Stimulated activated CD8-positive, alpha-beta memory T cell treated with anti-CD3 and anti-CD28 coated beads, Interleukin-7, amount 100 ng/mL, for 4 hours (primary cell): Measurements from ENCODE around the gene PHETA1.
"Not testable (repeated sequence)": the region's sequence is repeated elsewhere in the genome, so short reads cannot be mapped to it uniquely, and the experiment has no call there.

Experiments
- DNase-seq, 2 donors: peaks; one replicate each; pipeline ENCODE4 v3.0.0-alpha.2; 2020; ENCODE audit warnings: low read depth in 2 of 2

Gene PHETA1

DNA sequence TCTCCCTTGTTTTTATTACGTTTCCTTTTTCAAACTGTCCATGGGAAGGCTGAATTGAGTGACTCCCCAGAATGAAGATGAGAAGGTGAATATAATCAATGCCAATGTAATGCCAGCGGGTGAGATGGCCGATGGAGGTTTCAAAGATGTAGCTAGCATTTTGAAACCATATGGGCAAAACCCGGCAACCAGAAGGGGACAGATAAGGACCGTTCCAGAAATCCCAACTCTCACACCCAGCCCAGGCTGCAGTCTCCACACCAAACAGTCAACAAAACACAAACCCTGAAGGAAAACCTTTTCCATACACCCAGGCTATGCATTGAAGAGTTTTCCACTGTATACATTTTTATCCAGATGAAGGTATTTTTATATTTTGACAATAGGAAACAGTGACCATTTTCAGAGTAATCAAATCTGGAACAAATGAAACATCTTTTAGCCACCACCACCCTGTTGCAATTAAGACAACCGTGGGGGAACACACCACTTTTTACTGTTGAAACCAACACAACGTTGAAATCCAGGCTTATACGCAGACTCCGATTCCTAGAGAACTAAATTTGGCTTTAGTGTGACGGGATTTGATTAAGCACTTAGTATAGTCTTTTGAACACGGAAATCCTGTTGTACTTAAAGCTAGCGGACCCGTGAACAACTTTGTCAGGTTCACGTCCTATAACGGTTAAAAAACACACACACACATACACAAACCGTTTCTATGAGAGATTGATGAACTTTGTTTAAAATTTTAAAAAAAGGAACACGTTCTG is 19.0 kb downstream of the PHETA1 start:
- DNase-seq: no peak

DNA sequence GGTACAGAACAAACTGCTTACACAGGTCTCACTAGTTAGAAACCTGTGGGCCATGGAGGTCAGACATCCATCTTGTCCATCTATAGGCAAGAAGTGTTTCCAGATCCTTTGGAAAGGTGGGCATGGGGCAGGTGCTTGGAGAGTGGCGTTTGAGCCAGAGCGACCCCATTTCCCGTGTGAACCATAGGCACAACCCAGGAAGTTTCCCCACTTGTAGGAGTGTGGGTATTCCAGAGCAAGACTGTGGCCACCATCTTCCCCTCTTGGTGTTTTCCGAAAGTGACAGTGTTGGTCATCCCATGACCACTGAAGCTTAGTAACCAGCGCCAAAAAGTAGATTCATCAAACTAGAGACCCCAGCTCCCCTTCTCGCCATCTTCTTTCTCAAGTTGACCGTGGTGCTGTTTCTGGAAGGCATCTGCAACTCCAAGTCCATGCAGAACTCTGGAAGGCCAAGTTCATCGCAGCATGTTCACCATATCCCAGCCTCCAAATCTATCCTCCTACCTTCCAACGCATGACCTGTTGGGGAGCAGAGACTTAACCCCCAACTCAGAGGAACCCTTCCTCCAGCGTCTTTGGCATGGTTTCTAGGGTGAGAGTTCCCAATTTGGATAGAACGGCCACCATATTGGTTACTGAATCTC is 19.7 kb downstream of the PHETA1 start:
- DNase-seq: no peak

DNA sequence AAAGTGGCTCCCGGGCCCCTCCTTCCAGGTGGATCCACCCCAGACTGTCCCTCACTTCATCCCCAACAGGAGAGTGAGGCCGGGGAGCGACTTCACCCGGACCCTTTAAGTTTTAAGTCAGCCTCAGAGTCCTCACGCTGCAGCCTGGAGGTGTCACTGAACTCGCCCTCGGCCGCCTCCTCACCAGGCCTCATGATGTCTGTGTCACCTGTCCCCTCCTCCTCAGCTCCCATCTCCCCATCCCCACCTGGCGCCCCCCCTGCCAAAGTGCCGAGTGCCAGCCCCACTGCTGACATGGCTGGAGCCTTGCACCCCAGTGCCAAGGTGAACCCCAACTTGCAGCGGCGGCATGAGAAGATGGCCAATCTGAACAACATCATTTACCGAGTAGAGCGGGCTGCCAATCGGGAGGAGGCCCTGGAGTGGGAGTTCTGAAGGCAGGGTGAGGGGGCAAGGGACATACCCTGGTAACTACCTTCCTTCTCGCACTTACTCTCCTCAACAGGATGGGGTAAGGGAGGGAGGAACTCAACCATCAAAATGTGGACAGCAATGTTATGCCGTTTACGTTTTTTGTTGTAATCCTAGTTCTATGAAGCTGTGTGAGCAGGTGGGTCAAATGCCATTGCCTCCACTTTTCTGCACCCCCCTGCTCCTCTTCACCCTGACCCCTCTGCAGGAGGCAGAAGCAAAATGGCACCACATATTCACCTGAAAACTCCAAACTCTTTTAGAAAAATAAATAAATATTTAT is 20.8 kb downstream of the PHETA1 start:
- DNase-seq: no peak

DNA sequence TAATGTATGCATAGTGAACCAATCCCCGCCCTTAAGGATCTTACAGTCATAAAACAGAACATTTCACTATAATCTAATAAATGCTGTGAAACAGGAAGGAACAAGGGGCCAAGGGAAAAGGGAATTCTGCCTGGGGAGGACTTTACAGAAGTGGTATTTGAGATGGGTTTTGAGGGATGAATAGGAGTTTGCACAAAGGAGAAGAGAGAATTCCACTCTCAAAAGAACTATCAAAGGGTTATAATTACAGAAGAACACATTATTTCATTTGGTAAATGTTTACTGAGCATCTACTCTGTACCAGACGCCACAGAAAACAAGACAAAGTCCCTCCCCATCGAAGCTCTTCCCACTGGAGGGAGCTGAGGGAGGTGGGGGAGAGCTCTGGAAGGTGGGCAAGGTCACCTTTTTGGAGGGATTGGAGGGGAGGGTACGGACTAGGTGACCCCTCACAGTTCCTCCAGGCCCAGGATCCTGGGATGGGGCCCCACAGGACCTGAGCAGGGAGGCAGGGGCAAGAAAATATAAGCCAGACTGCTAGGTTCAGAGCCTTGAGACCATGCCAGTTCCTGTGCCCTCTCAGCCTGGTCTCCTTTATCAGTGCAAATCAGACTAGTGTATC is 24.5 kb downstream of the PHETA1 start:
- DNase-seq: no peak

DNA sequence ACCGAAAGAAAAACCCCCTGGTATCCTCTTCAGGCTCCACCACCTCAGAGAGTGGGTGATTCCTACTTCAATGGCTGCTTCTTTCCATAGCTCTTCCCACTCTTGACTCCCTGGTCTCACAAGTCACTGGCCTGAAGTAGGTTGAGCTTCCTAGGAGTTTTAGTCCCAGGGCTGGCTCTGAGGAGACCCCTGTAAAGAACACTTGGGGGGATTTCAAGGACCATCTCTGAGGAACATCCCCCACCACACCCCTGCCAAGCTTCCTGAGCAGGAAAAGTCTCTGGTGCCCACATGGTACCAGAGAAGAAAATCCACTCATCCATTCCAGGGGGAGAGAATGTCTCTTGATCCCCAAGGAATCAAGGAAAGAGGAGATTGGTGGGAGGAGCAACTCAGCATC is 25.7 kb downstream of the PHETA1 start:
- DNase-seq: no peak

DNA sequence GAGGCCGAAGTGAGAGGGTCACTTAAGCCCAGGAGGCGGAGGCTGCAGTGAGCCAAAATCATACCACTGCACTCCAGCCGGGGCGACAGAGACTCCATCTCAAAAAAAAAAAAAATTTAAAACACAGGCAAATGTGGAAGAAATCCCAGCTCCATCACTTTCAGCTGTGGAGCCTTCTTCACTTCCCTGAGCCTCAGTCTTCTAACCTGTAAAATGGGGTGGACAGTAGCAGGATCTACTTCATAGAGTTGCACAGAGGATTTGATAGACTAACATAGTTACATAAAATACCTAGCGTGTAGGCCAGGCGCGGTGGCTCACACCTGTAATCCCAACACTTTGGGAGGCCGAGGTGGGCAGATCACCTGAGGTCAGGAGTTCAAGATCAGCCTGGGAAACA is 26.5 kb downstream of the PHETA1 start:
- no peak for DNase-seq

DNA sequence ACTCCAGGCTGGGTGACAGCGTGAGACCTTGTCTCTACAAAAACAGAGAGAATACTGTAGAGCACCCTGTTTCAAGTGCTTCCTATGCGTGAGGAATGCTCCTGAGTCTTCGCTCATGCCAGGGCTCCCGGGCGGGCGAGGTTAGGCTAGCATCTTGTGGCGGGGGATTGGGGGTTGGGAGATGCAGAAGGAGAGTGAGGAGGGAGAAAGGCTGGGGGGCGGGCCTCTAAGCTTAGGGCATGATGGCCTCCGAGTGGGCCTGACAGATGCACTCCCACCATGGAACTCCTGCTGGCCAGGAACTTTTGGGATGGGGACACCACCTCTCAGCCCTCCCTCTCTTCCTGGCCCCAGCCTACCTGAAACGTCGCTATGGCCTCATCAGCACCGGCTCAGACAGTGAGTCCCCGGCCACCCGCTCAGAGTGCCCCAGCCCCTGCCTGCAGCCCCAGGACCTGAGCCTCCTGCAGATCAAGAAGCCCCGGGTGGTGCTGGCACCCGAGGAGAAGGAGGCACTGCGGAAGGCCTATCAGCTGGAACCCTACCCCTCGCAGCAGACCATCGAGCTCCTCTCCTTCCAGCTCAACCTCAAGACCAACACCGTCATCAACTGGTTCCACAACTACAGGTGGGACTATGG is 27.3 kb downstream of the PHETA1 start:
- no peak for DNase-seq

DNA sequence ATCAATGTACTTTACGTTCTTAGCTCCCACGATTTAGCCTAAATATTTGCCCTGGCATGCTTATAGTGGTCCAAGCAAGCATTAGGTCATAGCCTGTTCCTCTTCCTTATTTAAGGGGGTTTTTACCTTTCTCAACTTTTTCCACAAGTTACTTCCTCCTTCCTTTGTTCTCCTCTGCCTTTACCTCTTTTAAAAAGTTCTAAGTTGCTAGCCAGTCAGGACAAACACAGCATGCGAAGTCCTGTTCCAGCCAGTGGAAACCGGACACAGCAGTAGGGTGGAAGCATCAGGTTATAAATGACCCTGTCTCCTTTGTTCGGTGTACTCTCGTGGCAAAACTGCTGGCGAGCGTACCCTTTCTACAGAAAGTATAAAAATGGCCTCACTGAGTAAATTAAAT is 28.2 kb downstream of the PHETA1 start:
- not testable (repeated sequence) for DNase-seq

DNA sequence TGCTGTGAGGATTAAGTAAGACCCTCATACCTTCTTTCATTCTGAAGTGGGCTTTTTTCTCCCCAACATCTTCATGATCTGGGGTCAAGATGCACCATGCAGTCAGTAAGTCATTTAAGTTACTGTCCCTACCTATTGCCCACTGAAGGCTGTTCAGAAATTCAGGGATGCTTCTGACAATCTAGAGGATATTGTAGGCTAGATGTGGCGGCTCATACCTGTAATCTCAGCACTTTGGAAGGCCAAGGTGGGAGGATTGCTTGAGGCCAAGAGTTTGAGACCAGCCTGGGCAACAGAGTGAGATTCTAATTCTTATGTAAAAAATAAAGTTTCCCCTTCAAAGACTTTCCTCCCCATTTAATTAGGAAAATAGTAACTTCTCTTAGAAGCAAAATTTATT is 28.7 kb downstream of the PHETA1 start:
- no peak for DNase-seq

DNA sequence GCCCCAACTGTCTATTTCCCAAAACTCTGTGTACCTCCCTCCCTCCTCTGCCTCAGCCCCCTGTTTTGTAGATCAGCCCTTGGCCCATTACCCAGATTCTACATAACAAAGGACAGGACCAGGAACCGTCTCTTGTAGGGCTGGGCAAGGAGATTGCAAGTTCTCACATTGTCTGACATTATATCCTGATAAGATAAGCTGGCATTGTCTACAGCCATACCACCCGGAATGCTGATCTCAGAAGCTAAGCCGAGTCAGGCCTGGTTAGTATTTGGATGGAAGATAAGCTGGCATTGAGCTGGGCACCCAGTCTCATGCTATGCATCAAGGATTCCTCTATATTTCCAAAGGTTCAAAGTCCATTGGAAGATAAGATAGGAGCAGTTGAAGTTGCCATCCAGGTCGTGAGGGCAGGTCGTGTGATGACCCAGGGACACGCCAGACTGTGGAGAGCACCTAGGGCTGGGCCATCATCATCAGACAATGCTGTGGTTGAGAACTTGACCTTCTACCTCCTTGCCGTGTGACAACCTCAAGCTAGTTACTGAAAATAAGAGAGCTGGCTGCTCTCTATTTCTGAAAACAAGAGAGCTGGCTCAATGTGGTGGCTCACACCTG is 29.5 kb downstream of the PHETA1 start:
- no peak for DNase-seq

DNA sequence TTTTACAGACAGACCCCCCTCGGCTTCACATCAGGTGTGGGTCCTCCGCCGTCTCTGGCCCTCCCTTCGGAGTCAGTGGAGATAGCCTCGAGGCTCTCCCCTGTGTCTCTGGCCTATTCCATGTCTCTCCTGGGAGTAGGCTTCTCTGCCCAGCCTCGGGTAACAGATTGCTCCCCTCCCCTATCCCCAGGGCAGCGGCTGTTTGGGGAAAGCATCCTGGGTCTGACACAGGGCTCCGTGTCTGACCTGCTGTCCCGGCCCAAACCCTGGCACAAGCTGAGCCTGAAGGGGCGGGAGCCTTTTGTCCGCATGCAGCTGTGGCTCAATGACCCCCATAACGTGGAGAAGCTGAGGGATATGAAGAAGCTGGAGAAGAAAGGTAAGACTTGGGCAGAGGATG is 30.8 kb downstream of the PHETA1 start:
- no peak for DNase-seq

DNA sequence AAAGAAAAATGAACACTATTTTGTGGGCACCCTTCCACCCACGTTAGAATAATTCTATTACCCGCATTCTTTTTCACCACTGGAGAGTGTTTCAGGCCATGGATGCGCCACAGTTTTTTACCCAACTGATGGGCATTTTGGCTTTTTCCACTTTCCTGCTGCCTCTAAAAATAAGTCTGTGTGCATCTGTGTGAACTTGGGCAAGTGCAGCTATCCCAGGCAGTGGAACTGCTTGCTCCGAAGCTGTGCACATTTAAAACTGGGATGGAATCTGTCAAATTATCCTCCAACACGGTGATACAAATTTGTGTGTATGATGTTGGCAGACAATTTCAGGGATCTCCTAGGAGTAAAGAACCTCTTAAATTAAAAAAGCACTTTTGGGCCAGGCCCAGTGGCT is 31.5 kb downstream of the PHETA1 start:
- DNase-seq: no peak

DNA sequence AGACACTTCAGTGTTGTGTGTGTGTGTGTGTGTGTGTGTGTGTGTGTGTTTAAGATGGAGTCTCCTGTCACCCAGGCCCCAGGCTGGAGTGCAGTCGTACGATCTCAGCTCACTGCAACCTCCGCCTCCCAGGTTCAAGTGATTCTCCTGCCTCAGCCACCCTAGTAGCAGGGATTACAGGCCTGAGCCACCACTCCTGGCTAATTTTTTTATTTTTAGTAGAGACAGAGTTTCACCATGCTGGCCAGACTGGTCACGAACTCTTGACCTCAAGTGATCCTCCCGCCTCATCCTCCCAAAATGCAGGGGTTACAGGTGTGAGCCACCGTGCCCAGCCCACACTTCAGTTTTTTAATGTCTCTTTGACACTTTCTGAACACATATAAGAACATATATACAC is 32.5 kb downstream of the PHETA1 start:
- DNase-seq: not testable (repeated sequence)

DNA sequence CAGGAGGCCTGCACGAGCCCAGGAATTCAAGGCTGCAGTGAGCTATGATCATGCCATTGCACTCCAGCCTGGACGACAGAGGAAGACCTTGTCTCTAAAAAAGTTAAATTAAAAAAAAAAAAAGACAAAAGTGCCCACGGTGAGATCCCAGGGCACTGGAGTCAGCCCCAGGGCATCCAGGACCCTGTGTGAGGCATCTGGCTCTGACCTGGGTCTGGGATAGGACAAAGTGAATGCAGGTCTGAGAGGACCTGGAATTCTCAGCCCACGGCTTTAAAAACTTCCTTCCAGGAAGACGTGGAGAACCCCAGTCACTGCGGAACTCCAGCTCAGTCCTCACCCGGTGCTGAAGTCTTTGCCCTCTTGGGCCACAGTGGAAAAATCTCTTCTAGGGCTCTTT is 33.1 kb downstream of the PHETA1 start:
- DNase-seq: no peak

DNA sequence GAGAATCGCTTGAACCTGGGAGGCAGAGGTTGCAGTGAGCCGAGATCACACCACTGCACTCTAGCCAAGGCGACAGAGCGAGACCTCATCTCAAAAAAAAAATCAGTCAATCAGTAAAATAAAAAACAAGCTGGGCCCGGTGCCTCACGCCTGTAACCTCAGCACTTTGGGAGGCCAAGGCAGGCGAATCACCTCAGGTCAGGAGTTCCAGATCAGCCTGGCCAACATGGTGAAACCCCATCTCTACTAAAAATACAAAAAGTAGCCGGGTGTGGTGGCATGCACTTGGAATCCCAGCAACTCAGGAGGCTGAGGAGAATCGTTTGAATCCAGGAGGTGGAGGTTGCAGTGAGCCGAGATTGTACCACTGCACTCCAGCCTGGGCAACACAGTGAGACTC is 33.6 kb downstream of the PHETA1 start:
- DNase-seq: not testable (repeated sequence)

DNA sequence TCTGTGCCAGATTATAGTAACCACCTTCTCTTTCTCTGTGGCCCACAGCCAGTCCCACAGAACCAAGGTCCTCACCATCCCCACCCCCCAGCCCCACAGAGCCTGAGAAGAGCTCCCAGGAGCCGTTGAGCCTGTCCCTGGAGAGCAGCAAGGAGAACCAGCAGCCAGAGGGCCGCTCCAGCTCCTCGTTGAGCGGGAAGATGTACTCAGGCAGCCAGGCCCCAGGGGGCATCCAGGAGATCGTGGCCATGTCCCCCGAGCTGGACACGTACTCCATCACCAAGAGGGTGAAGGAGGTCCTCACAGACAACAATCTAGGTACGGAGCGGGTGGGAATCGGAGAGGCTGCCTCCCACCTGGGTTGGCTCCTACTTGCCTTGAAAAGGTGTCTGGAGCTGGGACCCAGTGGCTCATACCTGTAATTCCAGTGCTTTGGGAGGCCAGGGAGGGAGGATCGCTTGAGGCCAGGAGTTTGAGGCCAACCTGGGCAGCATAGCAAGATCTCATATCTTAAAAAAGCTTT is 34.4 kb downstream of the PHETA1 start:
- no peak for DNase-seq

DNA sequence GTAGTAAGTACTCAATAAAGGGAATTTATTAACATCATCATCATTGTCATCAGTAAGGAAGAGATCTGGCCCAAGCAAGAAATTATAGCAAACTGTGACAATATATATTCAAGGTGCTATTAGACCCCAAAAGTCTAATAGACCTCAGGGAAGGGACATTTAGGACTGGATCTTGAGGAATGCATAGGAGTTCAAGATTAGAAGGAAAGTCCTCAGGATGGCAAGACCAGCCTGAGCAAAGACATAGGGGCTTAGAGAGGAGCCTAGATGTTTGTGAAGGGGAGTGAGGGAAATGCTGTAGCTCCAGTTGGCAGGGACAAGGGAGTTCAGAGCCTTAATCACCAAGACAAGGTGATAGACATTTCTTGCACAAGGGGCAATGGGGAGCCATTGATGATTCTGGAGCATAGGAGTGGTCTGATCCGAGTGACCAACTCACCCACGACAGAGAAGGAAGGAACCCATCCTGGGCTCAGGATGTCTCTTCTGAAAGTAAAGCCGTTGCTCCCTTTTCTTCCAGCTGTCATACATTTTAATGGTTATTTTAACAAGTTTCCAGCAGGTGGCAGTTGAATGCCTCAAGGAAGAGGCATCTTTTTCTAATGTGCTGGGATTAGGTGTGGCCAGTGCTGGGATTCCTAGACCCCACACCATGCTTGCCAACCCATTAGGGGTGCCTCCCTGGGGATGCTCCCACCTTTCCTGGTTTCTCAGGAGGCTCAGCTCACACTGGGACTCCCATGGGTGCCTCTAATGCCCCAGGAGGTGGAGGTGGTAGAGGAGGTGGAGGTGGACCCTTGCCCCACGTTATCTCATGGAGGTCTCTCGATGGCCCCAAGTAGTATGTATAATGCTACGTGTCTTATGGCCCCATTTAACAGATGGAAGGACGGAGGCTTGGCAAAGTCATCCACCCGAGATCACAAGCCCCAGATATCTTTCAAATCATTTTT is 37.8 kb downstream of the PHETA1 start:
- no peak for DNase-seq

DNA sequence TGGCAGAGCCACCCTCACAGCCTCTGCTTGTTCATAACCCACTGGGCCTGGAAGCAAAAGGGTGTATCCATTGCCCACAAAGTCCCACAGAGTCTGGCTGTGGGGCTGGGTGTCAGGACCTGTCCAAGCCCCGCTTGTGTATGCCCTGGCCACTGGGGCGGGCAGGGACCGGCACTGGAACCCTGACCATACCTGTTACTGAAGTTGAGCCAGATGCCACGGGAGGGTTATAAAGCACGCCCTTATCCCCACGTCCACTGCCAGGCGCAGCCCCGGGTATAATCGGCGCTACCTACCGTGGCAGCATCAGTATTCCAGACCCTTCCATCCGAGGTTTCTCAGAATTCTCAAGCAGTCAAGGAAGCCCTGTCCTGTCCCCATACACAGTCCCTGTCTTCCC is 40.8 kb downstream of the PHETA1 start:
- no peak for DNase-seq

DNA sequence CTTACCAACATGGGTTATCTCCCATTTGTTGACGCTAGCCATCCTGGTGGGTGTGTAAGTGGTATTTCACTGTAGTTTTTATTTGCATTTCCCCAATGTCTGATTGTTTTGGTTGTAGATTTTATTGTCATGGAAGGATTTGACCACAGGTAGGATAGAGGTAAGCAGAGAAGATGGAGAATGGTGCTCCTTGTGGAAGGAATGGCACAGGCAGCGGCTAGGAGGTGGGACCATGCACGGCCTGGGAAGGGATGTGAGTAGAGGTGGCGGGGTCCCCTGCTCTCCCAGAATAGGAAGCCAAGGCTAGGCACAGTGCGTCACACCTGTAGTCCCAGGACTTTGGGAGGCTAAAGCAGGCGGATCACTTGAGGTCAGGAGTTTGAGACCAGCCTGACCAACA is 41.4 kb downstream of the PHETA1 start:
- no peak for DNase-seq
